H1 (cell line): ENCODE results near the gene ADCY6.

ENCODE experiments used
- CHD2 ChIP-seq: IDR thresholded peaks from 2 replicates; pipeline ENCODE4 v1.6.1; 2012; ENCODE audit warnings: low read length, improper control_type of control experiment
- CTCF ChIP-seq, 3 experiments: IDR thresholded peaks; 1 replicate in 2 of 3; 2 replicates in 1 of 3; pipeline versions ENCODE4 v1.5.1 to v1.6.1; 2011; ENCODE audit warnings: low read length in 3 of 3, mild to moderate bottlenecking in 3 of 3, inconsistent platforms in 2 of 3, low read depth in 1 of 3, moderate library complexity in 1 of 3; ENCODE audit not compliant: insufficient read depth in 1 of 3; ENCODE audit errors: control extremely low read depth in 1 of 3
- EZH2 ChIP-seq: fragments of 200-600 bp; sonication (generic); IDR thresholded peaks from 2 replicates; pipeline ENCODE4 v1.7.1; 2012; ENCODE audit warnings: low read depth, mild to moderate bottlenecking, moderate library complexity, low read length, inconsistent platforms; ENCODE audit not compliant: severe bottlenecking
- HDAC2 ChIP-seq, 2 experiments: fragments of 300-600 bp in 1 of 2; sonication (generic) in 1 of 2; IDR thresholded peaks; 2 replicates each; pipeline ENCODE4 v1.6.1; 2011 to 2012; ENCODE audit warnings: low read depth in 2 of 2, low read length in 2 of 2, mild to moderate bottlenecking in 2 of 2, moderate library complexity in 2 of 2, borderline replicate concordance in 1 of 2, inconsistent platforms in 1 of 2
- POLR2A ChIP-seq, 2 experiments: IDR thresholded peaks; 1 replicate in 1 of 2; 2 replicates in 1 of 2; pipeline ENCODE4 v1.6.1; 2011; ENCODE audit warnings: low read depth in 2 of 2, low read length in 2 of 2, mild to moderate bottlenecking in 2 of 2; ENCODE audit errors: control extremely low read depth in 1 of 2
- POLR2AphosphoS5 ChIP-seq: IDR thresholded peaks from 2 replicates; pipeline ENCODE4 v1.6.1; 2011; ENCODE audit warnings: low read depth, low read length
- SIN3A ChIP-seq, 2 experiments: IDR thresholded peaks in 1 of 2; conservative IDR thresholded peaks in 1 of 2; 2 replicates each; pipeline ENCODE4 v1.6.1; 2011 to 2012; ENCODE audit warnings: low read length in 2 of 2, improper control_type of control experiment in 1 of 2, low read depth in 1 of 2, mild to moderate bottlenecking in 1 of 2
- SP1 ChIP-seq: IDR thresholded peaks from 2 replicates; pipeline ENCODE4 v1.6.1; 2011; ENCODE audit warnings: low read depth, low read length
- SUZ12 ChIP-seq: fragments of 200-600 bp; sonication (generic); IDR thresholded peaks from 2 replicates; pipeline ENCODE4 v1.6.1; 2012; ENCODE audit warnings: mild to moderate bottlenecking, inconsistent platforms, low read length, moderate library complexity, mixed read lengths
- TEAD4 ChIP-seq: IDR thresholded peaks from 2 replicates; pipeline ENCODE4 v1.6.1; 2012; ENCODE audit warnings: low read depth, low read length, inconsistent platforms, mixed read lengths
- TF ChIP-seq, protein P1 (sequence below): IDR thresholded peaks from 2 replicates; pipeline ENCODE4 v1.6.1; 2012; ENCODE audit warnings: inconsistent platforms

- TF ChIP-seq CTCF (IDR thresholded peaks at IDR 0.05; ENCODE audit: control extremely low read depth in 1 of 3, insufficient read depth in 1 of 3, low read depth in 1 of 3, low read length in 3 of 3) (no peak), SIN3A (conservative IDR thresholded peaks at IDR 0.05 in 1 of 2, IDR thresholded peaks at IDR 0.05 in 1 of 2; ENCODE audit: low read depth in 1 of 2, low read length in 2 of 2) (no peak), CHD2 (no peak), POLR2A (IDR thresholded peaks at IDR 0.05; ENCODE audit: control extremely low read depth in 1 of 2, low read depth in 2 of 2, low read length in 2 of 2) (no peak), SUZ12 (no peak), HDAC2 (IDR thresholded peaks at IDR 0.05; ENCODE audit: borderline replicate concordance in 1 of 2, low read depth in 2 of 2, low read length in 2 of 2) (no peak), POLR2AphosphoS5 (no peak), EZH2 (no peak), TEAD4 (no peak), SP1 (no peak)
- TF ChIP-seq, protein P1, sequence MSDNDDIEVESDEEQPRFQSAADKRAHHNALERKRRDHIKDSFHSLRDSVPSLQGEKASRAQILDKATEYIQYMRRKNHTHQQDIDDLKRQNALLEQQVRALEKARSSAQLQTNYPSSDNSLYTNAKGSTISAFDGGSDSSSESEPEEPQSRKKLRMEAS, result no peak
Measured at GRCh38 chr12:48803675-48804074, 14.8 kb upstream of the ADCY6 start.
